GM18519 (cell line): Measurements from ENCODE around the gene ZFP69B.
A peak's percentile ranks its signal among the peaks of the same experiment; 100 is the strongest.
"Not testable (repeated sequence)": the region's sequence is repeated elsewhere in the genome, so short reads cannot be mapped to it uniquely, and the experiment has no call there.

Experiments
- ATAC-seq: cut with Tn5 transposase; IDR thresholded peaks from one replicate; pipeline ENCODE4 v1.9.1; 2021; ENCODE audit warnings: mild to moderate bottlenecking, moderate library complexity; ENCODE audit not compliant: unreplicated experiment, low FRiP score

Gene ZFP69B

DNA sequence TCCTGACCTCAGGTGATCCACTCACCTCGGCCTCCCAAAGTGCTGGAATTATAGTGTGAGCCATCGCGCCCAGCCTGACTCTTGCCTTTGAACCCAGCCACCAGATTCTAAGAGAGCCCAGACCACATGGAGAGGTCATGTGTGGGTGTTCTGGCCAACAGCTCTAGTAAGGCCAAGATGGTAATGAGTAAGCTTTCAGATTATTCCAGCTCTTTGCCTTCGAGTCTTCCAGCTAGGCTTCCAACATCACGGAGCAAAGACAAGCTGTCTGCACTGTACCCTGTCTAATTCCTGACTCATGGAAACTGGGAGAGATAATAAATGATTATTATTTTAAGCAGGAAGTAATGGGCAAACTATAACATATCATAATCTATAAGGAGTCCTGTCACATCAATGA lies 14.8 kb upstream of the ZFP69B start:
- ATAC-seq, result no peak

DNA sequence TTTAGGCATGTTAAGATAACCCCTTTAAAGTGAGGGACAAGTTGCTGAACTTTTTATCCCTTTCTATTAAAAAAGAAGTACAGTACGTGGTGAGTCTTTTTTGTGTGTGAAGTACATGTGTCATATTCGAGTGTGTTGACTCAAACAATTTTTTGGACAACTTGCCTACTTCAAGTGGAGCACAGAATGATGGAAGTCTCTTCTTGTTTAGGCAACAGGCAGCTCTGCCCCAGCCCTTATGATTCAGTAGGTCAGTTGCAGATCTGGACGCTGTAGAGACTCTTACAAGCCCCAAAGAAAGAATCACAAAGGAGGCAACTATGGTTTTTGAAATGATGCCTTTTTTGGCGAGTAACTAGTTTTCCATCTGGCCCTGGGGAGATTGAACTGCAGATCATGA lies 14.4 kb upstream of the ZFP69B start:
- ATAC-seq, result no peak

DNA sequence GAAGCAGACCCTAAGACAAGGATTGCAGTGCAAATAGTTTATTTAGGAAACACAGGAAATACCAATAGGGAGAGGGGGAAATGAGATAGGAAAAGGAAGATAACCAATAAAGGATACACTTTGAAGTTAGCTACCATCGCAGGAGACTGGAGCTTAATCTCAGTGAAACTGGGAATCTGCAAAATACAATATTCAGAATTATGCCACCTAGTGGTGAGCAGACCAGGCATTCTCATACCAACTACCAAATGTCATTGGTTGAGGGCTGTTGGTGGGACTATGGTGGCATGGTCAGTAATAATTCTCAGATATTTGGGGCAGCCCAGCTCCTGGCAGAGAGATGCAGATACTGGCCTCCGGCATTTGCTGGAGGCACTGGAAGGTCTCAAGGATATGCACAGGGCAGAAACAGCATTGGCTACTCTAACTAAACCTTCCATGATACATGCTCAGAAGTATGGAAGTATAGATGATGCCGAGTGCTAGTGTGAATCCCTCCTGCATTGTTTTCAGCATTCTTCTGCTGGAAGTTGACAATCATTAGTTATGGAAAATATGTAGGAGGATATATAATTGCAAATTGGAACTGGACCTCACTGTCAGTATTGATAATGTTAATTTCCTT lies 11.8 kb upstream of the ZFP69B start:
- ATAC-seq, result no peak

DNA sequence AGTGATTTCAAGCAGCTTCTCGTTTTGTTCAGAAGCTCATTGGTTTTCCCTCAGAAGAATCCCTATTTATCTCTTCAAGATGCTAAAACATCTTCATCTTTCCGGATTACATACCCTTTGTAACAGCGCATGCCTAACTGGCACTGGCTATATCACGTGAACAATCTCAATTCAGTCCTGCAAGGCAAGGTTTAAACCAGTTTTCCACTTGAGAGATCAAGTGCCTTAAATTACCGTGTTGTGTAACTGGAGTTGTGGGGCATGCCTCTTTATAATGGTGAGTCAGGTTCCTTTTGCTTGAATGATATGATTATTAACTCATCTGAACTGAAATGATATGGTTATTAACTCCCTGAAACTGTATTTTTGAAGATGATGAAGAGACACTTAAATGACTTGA lies 11.0 kb upstream of the ZFP69B start:
- no peak for ATAC-seq

DNA sequence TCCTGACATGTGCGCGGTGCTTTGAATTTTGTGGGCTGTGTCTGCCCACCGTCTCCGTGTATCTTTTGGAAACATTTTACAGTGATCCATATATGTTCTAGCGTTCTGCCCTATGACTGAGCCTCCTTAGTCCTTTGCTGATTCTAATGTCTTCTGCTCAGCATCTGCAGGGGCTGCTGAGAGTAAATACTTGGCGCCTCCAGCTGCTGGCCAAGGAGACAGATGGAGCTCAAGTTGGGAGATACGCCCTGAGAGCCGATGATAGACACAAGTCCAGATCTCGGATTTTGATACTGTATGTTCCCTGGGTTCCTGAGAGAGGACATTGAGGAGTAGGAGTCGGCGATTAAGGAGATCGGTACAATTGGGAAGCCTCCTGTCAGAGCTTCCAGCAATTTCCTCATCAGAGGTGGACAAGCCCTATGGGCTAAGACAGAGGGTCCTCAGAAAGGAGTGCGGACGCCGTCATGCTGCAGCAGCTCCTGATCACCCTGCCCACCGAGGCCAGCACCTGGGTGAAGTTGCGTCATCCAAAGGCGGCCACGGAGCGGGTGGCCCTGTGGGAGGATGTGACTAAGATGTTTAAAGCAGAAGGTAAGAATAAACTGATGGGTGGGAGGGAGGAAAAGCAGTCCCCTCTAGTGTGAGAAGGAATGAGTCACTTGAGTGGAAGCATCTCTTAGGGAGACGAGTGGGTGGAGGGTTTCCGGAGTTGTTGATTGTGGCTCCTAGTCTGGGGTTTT lies 390 bp downstream of the ZFP69B start:
- peak; percentile 21 for ATAC-seq

DNA sequence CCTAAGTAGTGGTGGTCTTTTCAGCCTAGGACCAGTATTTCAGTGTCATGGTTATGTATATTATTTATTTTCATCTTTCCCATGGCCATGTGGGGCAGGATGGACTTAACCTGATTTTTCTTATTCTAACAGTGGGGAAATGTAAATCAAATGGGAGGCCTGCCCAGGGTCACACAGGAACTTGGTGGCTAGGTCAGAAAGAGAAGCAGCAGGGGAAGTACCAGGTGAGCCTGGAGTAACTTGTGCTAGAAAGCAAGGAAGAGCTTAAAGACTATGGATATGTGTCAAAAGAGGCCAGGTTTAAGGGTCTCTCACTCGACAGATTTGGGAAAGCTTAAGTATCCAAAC lies 936 bp downstream of the ZFP69B start:
- ATAC-seq, result no peak

DNA sequence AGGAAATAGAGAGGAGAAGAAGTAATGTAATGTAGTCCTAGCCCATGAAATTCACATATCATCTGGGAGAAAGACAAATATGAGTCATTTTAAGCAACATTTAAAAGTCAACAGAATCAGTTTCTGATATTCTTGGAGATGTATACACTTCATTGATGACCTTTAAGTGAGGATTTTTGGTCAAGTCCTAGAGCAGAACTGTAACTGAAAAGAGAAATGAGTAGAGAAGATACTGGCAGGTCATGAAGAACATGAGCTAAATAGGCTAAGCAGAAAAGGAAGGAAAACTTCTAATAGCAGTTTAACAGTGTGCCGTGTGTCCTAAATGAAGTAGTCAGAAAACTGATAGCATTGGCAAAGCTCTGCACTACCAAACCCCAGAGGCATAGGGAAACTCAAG lies 4.6 kb downstream of the ZFP69B start:
- ATAC-seq, result no peak

DNA sequence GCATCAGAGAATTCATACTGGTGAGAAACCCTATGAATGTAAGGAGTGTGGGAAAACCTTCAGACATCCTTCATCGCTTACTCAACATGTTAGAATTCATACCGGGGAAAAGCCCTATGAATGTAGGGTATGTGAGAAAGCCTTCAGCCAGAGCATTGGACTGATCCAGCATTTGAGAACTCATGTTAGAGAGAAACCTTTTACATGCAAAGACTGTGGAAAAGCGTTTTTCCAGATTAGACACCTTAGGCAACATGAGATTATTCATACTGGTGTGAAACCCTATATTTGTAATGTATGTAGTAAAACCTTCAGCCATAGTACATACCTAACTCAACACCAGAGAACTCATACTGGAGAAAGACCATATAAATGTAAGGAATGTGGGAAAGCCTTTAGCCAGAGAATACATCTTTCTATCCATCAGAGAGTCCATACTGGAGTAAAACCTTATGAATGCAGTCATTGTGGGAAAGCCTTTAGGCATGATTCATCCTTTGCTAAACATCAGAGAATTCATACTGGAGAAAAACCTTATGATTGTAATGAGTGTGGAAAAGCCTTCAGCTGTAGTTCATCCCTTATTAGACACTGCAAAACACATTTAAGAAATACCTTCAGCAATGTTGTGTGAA lies 12.8 kb downstream of the ZFP69B start:
- no peak for ATAC-seq

DNA sequence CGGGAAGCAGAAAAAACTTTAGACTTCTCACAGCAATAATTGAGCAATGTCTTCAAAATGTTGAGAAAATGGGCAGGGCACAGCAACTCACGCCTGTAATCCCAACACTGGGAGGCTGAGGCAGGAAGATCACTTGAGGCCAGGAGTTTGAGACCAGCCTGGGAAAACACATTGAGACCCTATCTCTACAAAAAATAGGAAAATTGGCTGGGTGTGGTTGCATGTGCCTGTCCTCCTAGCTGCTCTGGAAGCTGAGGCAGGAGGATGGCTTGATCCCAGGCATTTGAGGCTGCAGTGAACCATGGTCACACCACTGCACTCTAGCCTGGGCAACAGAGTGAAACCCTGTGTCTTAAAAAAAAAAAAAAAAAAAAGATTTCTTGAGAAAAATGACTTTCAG lies 19.1 kb downstream of the ZFP69B start:
- no peak for ATAC-seq

DNA sequence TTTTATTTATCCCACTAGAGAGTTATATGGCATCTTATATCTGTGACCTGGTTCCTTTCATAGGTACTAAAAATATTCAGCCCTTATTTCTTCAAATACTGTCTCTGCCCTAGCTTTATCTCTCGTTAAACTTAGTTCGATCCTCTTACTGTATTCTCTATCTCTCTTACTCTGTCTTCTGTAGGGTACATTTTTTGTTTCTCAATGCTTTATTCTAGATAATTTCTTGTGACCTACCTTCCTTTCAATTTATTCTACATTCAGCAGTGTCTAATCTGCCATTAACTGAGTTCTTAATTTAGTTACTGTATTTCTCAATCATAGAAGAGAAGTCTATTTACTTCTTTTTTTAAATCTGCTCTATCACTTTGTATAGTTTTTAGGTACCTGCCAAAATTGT lies 25.0 kb downstream of the ZFP69B start:
- ATAC-seq, result no peak

DNA sequence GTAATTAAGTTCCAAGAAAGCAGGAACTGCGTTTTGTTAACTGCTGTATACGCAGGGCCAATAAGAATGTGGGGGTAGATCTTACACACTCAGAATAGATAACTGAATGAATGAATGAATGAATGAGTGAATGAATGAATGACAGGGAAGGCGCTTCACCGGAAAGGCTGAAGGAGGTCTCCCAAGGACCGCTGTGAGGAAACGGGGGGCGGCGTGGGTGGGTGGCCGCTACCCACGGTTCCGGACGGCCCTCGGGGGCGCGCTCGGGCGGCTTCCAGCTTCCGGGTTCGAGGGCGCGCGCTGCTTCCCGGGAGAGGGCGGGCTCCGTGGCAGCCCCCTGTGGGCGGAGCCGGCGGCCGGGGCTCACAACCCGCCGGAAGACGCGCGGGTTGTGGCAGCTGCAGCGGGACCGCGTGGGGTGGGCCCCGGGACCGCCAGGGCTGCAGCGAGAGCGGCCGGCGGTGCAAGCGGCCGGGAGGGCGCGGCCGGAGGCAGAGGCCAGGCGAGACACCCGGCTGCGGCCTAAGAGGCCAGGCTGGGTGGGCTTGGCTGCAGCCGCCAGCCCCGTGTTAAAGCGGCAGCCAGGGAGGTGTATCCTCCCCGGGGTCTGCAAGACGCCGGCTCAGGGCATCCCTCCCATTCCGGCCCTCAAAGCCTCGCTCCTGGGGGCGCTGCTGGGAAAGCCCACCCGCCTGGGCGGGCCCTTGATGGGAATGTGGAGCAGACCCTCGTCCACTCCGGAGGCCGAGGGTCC lies 26.8 kb downstream of the ZFP69B start, which contains the start of gene ZFP69:
TSS of gene ZFP69 (plus strand) at position 367 of the 754 bp plus-strand sequence. CDS start 2,072 bp downstream, outside the sequence.
- peak; percentile 53 for ATAC-seq

DNA sequence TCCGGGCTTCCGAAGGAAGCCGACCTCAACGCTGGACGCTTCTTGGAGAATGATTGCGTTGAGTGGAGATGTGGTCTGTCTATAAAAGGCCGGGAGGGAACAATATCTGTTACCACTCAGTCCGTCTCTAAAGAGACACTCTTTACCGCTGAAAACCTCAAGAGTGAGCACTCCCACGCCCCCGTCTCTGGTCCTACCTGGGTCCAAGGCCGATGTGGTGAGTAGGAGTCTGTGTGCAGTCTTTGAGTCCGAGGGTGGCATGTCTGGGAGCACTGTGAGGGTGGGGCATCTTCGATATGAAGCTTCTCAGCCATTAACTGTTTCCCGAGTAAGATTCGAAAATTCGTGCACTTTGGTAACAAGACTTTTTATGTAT lies 27.4 kb downstream of the ZFP69B start:
- ATAC-seq, result peak; percentile 30

DNA sequence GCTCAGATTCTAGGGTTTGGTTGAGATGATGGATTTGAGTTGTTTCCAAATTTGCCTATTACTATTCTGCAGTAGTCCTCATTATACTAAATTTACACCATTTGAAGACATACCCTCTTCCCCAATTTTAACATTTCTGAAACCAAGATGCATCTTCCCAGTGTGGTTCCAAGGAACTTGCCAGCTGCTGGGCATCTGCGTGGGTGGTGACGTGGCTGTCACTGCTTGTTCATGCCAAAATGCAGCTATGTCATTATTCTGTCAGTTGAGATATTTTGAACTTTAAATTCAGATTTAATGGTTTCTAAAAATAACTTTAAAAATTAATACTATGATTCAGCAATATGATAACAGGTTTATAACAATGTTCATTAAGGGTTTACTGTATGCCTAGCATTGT lies 28.0 kb downstream of the ZFP69B start:
- ATAC-seq, result no peak

DNA sequence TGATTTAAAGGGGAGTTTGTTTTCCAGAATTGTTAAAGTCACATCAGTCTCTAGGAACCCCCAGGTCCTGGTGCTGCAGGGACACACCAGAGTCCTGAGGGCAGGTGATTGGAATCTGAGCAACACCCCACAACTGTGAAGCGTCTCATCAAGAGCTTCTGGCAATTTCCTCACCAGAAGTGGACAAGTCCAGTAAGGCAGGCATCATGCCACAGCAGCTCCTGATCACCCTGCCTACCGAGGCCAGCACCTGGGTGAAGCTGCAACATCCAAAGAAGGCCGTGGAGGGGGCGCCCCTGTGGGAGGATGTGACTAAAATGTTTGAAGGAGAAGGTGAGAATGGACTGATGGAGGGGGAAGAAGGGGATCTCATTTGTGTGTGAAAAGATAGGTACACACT lies 28.9 kb downstream of the ZFP69B start:
- ATAC-seq, result no peak

DNA sequence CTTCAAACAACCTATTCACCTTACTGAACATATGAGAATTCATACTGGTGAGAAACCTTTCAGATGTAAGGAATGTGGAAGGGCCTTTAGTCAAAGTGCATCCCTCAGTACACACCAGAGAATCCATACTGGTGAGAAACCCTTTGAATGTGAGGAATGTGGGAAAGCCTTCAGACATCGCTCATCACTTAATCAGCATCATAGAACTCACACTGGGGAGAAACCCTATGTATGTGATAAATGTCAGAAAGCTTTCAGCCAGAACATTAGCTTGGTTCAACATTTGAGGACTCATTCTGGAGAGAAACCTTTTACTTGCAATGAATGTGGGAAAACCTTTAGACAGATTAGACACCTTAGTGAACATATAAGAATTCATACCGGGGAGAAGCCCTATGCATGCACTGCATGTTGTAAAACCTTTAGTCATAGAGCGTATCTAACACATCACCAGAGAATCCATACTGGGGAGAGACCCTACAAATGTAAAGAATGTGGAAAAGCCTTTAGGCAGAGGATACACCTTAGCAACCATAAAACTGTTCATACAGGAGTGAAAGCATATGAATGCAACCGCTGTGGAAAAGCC lies 45.1 kb downstream of the ZFP69B start:
- ATAC-seq, result no peak

DNA sequence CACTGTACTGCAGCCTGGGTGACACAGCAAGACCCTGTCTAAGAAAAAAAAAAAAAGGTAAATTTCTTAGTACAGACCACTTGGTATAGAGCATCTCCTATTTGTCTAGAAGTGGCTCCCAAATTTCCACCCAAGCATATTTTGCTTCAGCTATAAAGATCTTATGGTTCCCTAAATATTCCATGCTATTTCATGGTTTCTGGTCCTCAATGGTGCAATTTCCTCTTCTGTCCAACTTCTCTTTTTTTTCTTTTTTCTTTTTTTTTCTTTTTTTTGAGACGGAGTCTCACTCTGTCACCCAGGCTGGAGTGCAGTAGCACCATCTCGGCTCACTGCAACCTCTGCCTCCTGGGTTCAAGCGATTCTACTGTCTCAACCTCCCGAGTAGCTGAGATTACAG lies 52.4 kb downstream of the ZFP69B start:
- ATAC-seq, result not testable (repeated sequence)

DNA sequence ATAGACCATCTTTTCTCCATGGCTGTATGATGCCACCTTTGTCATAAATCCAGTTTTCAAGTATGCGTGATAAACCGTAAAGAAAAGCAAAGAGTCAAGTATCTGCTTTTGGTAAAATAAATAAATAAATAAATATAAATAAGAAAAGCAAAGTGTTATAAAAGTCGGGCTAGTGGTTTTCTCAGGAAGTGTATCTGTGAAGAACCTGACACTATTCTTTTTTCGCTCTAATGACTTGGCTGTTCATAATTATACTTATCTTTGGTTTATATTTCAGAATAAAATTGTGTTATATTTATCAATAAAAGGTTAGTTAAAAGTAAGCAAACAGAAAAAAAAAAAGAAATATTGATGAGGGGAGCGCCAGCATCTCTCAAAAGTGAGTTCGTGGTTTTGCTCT lies 57.7 kb downstream of the ZFP69B start:
- ATAC-seq, result no peak

DNA sequence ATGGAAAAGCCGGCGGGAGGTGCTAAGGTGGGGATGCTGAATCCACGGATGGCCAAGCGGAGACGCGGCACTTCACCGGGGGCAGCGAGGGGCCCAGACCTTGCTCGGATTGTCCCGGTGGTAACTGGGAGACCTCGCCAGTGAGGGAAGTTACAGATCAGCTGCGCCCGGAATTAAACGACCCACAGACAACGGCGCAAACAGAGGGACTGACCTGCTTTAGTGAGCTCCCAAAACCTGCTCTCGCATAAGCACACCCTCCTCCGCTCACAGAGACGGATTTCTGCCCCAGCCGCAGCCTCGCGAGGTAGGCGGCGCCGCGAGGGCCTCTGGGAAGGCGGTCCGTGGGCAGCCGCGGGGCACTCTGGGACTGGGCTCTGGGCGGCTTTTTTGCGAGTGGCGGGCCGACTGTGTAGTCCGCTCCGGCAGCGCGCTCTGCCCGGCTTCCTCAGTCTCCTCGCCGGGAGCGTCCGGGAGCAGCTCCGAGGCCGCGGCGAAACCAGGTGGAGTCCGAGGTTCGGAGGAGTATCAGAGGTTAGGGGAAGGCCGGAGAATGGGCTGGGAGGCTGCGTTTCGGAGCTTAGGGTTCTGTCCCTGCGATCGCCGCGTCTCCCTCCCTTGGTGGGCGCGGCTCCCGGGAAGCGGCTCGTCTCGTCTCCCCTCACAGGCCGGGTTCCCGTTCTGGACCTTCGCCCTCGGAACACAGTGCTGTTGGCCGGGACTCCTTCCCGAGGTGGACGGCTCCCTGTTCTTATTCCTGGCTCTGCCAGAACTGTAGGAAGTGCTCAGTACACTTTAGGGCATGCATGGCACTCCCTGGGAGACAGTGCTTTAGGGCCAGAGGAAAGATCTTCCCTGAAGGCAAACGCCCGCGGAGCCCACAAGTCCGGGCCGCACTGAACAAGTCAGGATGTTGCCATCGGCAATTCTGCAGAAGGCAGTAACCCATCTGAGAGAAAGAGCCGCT lies 58.4 kb downstream of the ZFP69B start, which contains the start of gene EXO5:
TSS of gene EXO5 (plus strand) at position 393 of the 967 bp plus-strand sequence. CDS start 5,778 bp downstream, outside the sequence.
- peak; percentile 58 for ATAC-seq
